Kasumi-1 (cell line): Measurements from ENCODE around the gene SLC38A8.
A peak's percentile ranks its signal among the peaks of the same experiment; 100 is the strongest.

Experiments used
- DNase-seq, 2 experiments: peaks; one replicate each; lab custom pipeline; 2025; lab: John Stamatoyannopoulos, UW

Gene SLC38A8

GRCh38 chr16:84068783-84069462, 26.3 kb upstream of the SLC38A8 start:
- no peak for DNase-seq

DNA sequence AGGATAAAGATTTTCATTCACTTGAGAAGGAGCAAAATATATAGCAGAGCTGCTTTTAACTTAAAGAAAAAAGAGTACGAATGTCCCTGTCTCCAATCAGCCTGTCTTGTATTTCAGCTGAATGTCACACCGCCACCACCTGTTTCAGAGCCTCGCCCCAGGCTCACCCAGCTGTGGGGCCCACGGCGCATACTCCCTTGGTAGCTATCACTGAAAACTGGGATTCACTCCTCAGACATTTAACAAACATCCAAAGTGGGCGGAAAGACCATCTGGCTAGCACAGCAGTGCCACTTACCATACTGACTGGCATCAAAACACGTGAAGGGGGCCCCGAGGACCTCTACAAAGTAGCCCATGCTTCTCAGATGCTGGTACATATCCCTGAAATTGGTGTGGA, 25.4 kb upstream of the SLC38A8 start:
- no peak for DNase-seq

DNA sequence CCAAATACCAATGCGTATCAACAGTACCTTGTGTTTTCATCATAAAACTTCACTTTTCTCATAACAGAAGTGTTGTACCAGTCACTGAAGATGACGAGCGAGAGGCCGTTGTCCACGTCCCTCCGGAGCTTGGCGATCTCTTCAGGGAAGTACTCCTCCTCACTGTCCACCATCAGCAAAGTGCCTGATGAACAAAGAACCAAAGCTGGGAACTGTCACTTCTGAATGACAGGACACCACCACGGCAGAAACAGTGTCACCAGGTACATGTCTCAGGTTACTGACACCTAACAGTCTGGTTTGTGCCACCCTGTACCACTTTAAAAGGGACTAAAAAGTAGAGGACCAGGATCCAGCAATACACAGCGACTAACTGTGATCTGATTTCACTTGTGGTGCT, 25.0 kb upstream of the SLC38A8 start:
- DNase-seq = no peak

DNA sequence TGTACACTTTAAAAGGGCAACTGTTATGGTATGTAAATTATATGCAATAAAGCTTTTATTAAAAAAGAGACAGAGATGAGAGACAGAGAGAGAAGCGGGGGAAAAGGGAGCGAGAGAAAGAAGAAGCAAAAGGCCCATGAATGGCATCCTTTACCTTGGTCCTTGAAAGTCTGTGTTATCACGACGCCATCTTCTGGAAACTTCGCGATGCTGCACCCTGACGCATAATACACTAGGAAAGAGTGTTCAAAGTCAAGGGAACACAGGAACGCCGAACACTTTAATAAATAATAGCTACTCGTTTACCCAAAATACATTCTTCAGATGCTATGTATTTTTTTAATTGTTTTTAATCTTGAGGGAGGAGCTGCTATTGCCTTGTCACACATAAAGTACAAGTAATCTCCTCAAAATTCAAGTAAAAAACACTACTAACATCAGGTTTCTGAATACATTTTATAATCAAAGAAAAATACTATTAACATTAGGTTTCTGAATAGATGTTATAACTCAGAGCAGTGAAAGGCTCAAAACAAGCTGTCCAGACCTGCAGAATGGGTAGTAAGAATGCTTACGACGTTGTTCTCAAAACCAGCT, 23.0 kb upstream of the SLC38A8 start:
- DNase-seq = peak; percentile 60 to 81

DNA sequence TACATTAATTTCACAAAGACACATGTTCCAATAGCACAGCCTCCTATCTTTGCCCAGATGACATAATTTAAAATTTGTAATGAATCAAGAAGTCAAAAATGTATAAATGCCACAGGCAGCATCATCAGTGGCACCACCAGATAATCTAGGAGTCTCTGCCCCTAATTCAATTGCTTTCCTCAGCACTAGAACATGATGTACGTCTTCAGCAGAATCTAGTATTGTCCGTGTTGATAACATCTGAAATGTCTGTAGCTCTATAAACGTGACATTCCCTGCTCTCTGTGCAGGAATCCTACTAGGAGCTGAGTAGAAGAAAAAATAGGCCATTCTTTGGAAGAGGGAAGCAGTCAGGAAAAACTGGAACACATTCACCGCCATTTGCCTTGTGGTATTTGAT, 21.4 kb upstream of the SLC38A8 start:
- DNase-seq = no peak

DNA sequence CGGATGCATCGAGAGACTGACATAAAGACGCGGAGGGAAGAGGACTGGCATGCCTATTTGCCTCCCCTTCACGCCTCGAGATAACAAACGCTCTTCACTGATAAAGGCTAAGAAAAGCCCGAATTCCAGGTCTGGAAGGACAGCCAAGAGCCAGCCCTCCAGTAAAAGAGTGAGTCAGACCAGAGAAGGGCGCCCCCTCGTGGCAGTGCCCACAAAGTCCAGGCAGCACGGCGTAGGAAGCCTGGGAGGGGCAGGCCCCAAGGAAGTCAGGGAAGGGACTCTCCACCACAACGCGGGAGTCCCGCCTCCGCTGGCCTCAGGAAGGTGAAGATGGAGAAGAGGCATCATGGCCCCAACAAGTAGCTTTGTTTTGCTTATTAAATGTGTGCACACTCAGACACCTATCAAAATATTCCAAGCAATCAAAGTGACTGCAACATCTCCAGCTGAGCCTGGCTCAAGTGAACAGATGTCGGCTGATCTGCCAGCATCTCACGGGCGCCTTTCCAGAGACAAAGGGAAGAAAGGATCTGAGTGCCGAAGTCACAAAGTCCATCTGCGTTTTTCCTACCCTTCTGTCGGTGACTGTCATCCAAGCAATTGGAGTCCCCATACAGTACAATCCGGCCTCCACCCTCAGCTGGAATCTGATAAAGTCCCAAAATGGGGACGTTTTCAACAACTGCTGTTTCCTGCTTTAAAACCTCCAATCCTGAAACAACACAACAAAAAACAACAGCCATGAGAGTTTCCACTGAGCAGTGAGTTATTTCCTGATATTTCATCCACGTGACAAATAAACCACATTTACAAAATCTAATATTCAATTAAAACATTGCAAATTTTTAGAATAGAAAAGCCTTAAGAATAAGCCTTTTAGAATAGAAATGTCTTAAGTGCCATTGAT, 20.4 kb upstream of the SLC38A8 start:
- peak; percentile 63 to 70 for DNase-seq

- no peak for DNase-seq
Measured at GRCh38 chr16:84061236-84061819, 18.7 kb upstream of the SLC38A8 start.

GRCh38 chr16:84059946-84060901, 17.6 kb upstream of the SLC38A8 start:
- no peak for DNase-seq

GRCh38 chr16:84059111-84059510, 16.5 kb upstream of the SLC38A8 start:
- DNase-seq = no peak

DNA sequence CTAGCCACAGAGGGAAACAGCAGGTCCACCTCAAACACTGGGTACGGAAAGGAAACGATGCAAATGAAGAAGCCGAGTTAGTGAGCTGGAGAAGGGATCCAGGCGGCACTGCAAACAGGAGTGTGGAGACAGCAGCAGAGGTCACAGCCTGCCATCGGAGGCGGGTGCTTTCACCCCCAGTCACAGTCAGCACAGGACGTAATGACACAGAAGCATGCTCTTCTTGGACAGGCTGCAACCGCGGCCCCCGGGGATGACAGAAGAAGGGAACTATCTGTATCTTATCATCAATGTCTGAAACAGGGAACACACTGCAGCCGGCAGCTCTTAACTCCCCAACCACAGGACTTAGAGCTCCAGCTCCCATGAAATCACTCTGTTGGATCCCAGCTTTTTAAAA, 16.1 kb upstream of the SLC38A8 start:
- DNase-seq = no peak

GRCh38 chr16:84058211-84058610, 15.6 kb upstream of the SLC38A8 start:
- DNase-seq = no peak

DNA sequence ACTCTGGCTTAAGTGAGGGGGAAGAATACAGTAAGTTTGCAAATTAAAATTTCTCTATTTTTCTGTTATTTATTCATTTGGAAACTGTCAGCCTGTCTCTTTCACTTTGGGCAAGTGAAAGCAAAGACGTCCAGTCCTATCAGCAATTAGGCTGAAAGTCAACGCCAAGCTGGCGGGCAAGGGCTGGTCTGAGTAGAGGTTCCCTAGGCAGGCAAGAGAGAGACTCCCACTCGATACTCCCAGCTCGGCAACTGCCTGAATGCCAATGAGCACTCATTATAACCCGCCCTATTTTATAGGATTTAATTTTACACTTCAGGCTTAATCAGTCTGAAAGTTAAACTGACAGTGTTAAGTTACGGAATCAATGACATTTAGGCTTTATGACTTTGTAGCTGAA, 14.3 kb upstream of the SLC38A8 start:
- DNase-seq = no peak

- no peak for DNase-seq
Measured at GRCh38 chr16:84055801-84056634, 13.4 kb upstream of the SLC38A8 start.

DNA sequence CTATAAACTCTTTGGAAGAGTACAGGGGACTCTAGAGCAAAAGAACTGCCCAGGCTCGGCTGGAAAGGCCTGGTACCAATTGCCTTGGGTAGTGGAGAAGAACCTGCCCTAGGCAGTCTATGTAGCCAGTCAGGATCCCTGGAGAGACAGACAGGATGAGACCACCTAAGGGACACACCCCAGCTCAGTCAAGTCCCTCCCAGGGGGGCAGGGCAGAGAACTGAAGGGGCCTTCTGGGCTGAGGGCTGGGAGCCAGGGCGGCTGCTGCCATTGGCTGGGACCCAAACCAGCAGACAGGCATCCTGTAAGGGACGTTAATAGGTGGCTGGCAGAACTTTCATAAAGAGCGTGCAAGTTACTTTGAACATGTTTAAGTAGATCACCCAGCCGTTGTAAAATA, 12.8 kb upstream of the SLC38A8 start:
- DNase-seq = no peak

DNA sequence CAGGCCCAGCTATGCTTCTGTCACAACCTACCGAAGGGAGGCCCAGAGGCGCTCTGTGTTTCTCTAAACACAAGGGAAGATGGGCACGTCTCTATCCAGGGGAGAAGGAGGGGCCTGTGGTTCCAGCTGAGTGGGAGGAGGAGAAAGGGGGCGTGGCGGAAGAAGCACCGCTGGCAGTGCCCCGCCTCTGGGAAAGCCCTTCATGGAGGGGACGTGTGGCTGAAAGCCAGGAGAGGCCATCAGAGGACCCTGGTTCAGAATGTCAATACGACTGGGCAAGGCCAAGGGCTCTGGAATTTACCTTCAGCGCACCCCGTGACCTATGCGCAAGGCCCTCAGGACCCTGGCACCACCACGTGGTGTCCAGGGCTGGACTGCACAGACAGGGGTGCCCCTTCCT, 12.3 kb upstream of the SLC38A8 start:
- DNase-seq = no peak

DNA sequence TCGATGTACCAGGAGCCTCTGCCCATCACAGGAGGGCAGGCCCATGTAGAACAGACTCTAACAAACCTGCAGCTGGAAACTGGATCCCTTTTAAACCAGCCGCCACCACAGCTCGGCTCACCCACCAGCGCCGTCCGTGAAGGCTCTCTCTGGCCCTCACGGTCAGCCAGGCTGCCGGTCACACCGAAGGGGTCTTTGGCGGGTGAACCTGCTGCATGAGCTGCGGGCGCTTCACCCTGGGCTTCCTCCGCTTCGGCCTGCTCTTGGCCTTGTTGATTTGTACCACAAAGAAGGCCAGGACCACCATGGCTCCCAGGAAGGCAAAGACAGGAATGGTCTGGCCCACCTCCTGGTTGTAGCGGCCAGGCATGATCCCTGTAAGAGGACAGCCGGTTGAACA, 11.7 kb upstream of the SLC38A8 start:
- DNase-seq = no peak

DNA sequence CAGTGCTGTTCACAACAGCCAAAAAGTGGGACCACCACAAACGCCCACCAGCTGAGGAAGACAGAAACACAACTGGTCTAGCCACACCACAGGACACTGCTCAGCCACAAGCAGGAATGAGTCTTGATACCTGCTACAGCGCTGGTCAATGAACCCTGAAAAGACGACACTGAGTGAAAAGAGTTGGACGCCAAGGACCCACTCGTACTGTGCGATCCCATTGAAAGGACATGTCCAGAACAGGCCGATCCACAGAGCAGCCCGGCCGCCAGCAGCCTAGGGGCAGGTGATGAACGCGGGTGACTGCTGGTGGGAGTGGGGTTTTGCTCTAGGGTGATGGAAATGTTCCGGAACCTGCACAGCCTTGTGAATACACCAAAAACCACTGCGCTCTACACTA, 10.6 kb upstream of the SLC38A8 start:
- no peak for DNase-seq

DNA sequence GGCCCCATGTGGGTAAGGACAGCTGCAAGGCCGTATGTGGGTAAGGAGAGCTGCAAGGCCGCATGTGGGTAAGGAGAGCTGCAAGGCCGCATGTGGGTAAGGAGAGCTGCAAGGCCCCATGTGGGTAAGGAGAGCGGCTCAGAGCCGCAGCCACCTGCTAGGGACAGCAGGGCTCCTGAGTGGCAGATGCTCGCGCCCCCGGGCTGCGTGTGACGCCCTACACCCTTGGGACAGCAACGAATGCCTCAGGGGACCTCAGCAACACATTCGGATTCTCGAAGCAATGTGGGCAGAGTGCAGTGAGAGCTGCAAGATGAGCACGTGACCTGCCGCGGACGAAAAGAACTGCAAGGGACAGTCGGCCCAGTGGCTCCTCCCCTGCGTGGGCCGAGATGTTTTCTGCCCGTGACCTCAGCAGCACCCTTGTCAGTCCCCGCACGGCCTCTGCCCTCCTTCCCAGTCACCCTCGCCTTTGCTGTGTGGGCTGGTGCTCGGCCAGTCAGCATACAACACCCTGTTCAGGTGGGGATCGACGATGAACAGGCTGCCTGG, 9.6 kb upstream of the SLC38A8 start:
- no peak for DNase-seq

- DNase-seq = no peak
Measured at GRCh38 chr16:84050316-84050715, 7.7 kb upstream of the SLC38A8 start.

DNA sequence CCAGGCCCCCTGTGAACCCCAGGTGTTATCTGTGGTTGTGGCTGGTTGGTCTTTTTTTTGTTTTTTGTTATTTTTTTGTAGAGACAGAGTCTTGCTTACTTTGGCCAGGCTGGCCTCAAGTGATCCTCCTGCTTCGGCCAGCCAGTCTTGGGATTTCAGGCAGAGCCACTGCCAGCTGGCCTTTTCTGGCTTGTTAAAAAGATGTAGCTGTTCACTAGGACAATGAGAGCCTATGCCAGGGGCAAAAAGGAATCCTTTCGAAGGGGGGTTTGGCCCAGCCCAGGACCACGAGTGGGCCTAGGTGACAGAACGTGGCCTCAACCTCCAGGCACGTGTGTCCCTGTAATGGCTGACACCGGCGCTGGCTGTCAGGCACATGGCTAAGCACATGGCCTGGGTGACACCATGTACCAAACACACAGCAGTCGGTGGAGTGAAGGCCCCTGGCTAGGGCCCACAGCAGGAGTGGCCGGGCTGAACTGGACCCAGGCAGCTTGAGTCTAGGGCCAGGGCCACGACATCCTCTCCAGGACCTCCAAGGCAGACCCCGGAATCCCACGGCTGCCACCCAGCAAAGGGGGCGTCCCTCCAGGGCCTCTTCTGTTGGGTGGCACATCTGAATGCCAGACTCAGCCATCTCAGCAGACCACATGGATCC, 6.9 kb upstream of the SLC38A8 start:
- no peak for DNase-seq
